Keratinocyte (primary cell): ENCODE data around the gene ZNF337.

ENCODE experiments used
- CTCF ChIP-seq, 3 experiments: IDR thresholded peaks in 1 of 3; conservative IDR thresholded peaks in 1 of 3; optimal IDR thresholded peaks in 1 of 3; 2 replicates in 2 of 3; 3 replicates in 1 of 3; pipeline versions ENCODE3 to v1.5.1; 2011; ENCODE audit warnings: low read length in 3 of 3, mild to moderate bottlenecking in 3 of 3, moderate library complexity in 2 of 3, control low read depth in 1 of 3, inconsistent platforms in 1 of 3; ENCODE audit not compliant: insufficient read depth in 2 of 3; ENCODE audit errors: extremely low read depth in 1 of 3
- EZH2 ChIP-seq: IDR thresholded peaks from one replicate; pipeline ENCODE4 v1.6.1; 2012; ENCODE audit warnings: inconsistent platforms, mild to moderate bottlenecking, low read length, moderate library complexity

- no peak for TF ChIP-seq CTCF (optimal IDR thresholded peaks at IDR 0.05 in 1 of 3, IDR thresholded peaks at IDR 0.05 in 1 of 3, conservative IDR thresholded peaks at IDR 0.05 in 1 of 3; ENCODE audit: extremely low read depth in 1 of 3, insufficient read depth in 2 of 3, low read length in 3 of 3)
- TF ChIP-seq EZH2: no peak
These were observed 11.0 kb upstream of the ZNF337 start for GRCh38 chr20:25707695-25708094.
